Lower leg skin (tissue), 4 donors: ENCODE measurements around the gene CCDC187. TPM values are rescaled to one million over a fixed set of nuclear protein-coding genes. Genes with fewer than 3 reads are reported as not detected.

ENCODE experiments used
- DNase-seq, 2 donors: peaks; one replicate each; pipeline ENCODE4 v3.0.0-alpha.2; 2019; ENCODE audit warnings: low spot score in 2 of 2
- H3K4me3 ChIP-seq: fragments of 200-600 bp; sonication (generic); 2 replicates; pipeline ENCODE4 v1.5.1; 2017; ENCODE audit warnings: mild to moderate bottlenecking, low read depth; ENCODE audit not compliant: poor library complexity, severe bottlenecking
- CTCF ChIP-seq, 3 donors: fragments of 450-650 bp; IDR thresholded peaks; one replicate each; pipeline ENCODE4 v1.5.1; 2016; ENCODE audit warnings: antibody characterized with exemption in 3 of 3, mild to moderate bottlenecking in 3 of 3, moderate library complexity in 2 of 3
- POLR2A ChIP-seq, 2 donors: fragments of 450-650 bp; IDR thresholded peaks; one replicate each; pipeline ENCODE4 v1.6.1; 2016 to 2017; ENCODE audit warnings: antibody characterized with exemption in 2 of 2, mild to moderate bottlenecking in 1 of 2, moderate library complexity in 1 of 2
- WGBS, 2 donors: methylation state at CpG; one replicate each; pipeline ENCODE4 v1.1.5; 2018; 5-methylcytosine and 5-hydroxymethylcytosine counted together
- intact Hi-C: fragments of 100-400 bp; cut with DNase I; formaldehyde crosslinking; loops from one replicate; pipeline ENCODE4 v1.15.0; 2023; ENCODE audit warnings: low total_unique reads
- total RNA-seq, 4 donors: library from RNA; depleted of rRNA; stranded (reverse); fragments of >200 nt; gene quantifications; one replicate each; pipeline ENCODE4 v1.1.0, GENCODE V29; 2016

Gene CCDC187
- total RNA-seq, 4 donors from 2014 or later = 1.1 TPM; not detected in 3

- WGBS, 2 donors = 92 to 93% methylated on average over 3 to 6 of the region's 6 CpGs
- no peak for DNase-seq
- intact Hi-C loops = no loop called here
- no peak overlapping the region for H3K4me3 ChIP-seq
- no peak for TF ChIP-seq POLR2A (IDR thresholded peaks at IDR 0.05)
- TF ChIP-seq CTCF (IDR thresholded peaks at IDR 0.05) = no peak
These were observed 41.2 kb downstream of the CCDC187 start for GRCh38 chr9:136262671-136263178.

GRCh38 chr9:136261686-136262430 is 42.0 kb downstream of the CCDC187 start:
- 87 to 95% methylated on average over 23 to 26 of the region's 28 CpGs for WGBS, 2 donors
- intact Hi-C loops = no loop called here
- DNase-seq = no peak
- TF ChIP-seq CTCF (IDR thresholded peaks at IDR 0.05) = no peak
- no peak for TF ChIP-seq POLR2A (IDR thresholded peaks at IDR 0.05)
- no peak overlapping the region for H3K4me3 ChIP-seq

GRCh38 chr9:136260936-136261472 is 42.9 kb downstream of the CCDC187 start:
- DNase-seq = no peak
- no peak overlapping the region for H3K4me3 ChIP-seq
- intact Hi-C loops = no loop called here
- no peak for TF ChIP-seq POLR2A (IDR thresholded peaks at IDR 0.05)
- 75 to 85% methylated on average over 20 of the region's 20 CpGs for WGBS, 2 donors

- no peak for DNase-seq
- WGBS, 2 donors = 70 to 74% methylated on average over 7 to 10 of the region's 10 CpGs
- H3K4me3 ChIP-seq = no peak overlapping the region
- no peak for TF ChIP-seq CTCF (IDR thresholded peaks at IDR 0.05)
- no peak for TF ChIP-seq POLR2A (IDR thresholded peaks at IDR 0.05)
- intact Hi-C loops = no loop called here
These were observed 43.4 kb downstream of the CCDC187 start for GRCh38 chr9:136260521-136260920.

- 83 to 100% methylated on average over 1 to 8 of the region's 17 CpGs for WGBS, 2 donors
- TF ChIP-seq CTCF (IDR thresholded peaks at IDR 0.05) = no peak
- no peak for TF ChIP-seq POLR2A (IDR thresholded peaks at IDR 0.05)
- intact Hi-C loops = no loop called here
- no peak overlapping the region for H3K4me3 ChIP-seq
- no peak for DNase-seq
These were observed 44.1 kb downstream of the CCDC187 start for GRCh38 chr9:136259836-136260235.

GRCh38 chr9:136259517-136259813 is 44.4 kb downstream of the CCDC187 start:
- WGBS, 2 donors = 39 to 69% methylated on average over 3 to 4 of the region's 4 CpGs
- intact Hi-C loops = no loop called here
- DNase-seq = no peak
- no peak overlapping the region for H3K4me3 ChIP-seq
- TF ChIP-seq CTCF (IDR thresholded peaks at IDR 0.05) = no peak
- TF ChIP-seq POLR2A (IDR thresholded peaks at IDR 0.05) = no peak
